GM12892 (cell line): ENCODE measurements around the gene GIGYF2.

Experiments
- POLR2A ChIP-seq: IDR thresholded peaks from 2 replicates; pipeline ENCODE4 v1.6.1; 2011; ENCODE audit warnings: low read depth, low read length, control low read depth
- POLR2AphosphoS5 ChIP-seq: IDR thresholded peaks from 2 replicates; pipeline ENCODE4 v1.6.1; 2011; ENCODE audit warnings: low read depth, low read length, control low read depth

DNA sequence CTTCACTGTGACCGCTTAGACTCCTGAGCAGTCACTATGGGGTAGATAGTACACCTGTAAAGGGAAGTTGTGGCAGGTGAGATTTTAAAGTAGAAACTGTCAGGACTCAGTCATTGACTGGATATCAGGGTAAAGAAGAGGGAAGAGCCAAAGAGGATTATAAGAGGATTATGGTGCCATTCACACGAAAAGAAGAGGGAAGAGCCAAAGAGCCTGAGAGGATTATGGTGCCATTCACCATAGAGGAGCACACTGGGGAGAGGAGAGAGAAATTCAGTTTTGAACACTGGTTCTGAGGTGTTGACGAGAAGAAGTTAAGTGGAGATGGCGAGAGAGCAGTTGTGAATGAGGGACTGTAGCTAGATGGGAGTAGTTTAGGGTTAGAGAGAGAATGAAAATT, 96.1 kb downstream of the GIGYF2 start:
- TF ChIP-seq POLR2AphosphoS5: no peak
- TF ChIP-seq POLR2A: no peak
